Measurements from ENCODE around the gene TOPBP1.

TOPBP1 gene

DNA sequence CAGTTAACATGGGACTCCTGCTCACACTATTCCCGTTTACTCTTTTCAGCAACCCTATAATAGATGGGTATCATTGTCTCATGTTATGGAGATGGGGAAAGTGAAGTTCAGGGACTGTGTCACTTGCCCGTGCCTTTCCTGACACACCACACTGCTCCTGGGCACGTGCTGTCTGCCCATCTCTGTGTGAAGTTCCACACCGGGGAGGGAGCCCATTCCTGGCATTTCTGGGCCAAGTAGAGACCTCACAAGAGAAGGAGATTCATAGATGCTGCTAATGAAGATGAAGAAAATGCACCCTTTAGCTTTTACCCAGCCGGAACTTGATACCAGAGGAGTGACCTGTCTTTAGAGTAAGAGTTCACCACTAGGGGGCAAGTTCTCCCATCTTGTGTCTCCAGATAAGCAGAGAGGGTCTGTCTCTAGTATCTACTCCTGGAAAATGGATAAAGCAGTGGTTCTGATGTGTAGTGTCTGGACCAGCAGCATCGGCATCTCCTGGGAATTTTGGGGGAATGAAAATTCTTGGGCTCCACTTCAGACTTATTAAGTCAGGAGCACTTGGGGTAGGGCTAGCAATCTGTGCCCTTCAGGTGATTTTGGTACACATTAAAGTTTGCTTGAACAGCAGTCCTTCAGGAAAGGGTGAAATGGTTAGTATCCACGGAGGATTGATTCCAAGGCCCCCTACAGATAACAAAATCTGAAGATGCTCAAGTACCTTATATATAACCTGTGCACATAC, 2.0 kb upstream of the TOPBP1 start:
- no peak overlapping the region for H3K4me3 ChIP-seq (ENCODE audit: low read length)
- TF ChIP-seq CTCF (IDR thresholded peaks at IDR 0.05; ENCODE audit: insufficient read depth, low read depth, low read length, missing control alignments): peak; percentile 77
- peak; percentile 69 for DNase-seq (ENCODE audit: low read depth)

DNA sequence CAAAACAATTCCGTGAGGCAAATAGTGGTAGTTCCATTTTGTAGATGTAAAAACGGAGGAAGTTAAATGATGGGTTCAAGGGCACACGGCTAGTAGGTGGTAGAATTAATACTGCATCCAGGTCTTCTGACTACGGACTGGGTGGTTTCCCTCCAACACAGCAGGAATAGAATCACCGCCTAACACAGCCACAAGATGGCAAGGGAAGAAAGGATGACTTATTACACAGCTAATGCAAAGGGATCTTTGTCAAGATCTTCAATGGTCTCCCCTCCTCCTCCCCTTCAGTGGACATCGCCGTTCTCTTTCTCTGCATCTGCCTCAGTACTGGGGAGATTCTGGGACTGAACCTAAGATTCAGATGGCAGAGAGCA, 524 bp upstream of the TOPBP1 start:
- TF ChIP-seq CTCF (IDR thresholded peaks at IDR 0.05; ENCODE audit: insufficient read depth, low read depth, low read length, missing control alignments): peak; percentile 46
- peak; percentile 51 for DNase-seq (ENCODE audit: low read depth)
- peak overlapping the region; percentile 93 for H3K4me3 ChIP-seq (ENCODE audit: low read length)

GRCh38 chr3:133659806-133660205, 1.9 kb downstream of the TOPBP1 start:
- TF ChIP-seq CTCF (IDR thresholded peaks at IDR 0.05; ENCODE audit: insufficient read depth, low read depth, low read length, missing control alignments): no peak
- no peak overlapping the region for H3K4me3 ChIP-seq (ENCODE audit: low read length)
- no peak for DNase-seq (ENCODE audit: low read depth)

- DNase-seq (ENCODE audit: low read depth): no peak
- H3K4me3 ChIP-seq (ENCODE audit: low read length): no peak overlapping the region
- no peak for TF ChIP-seq CTCF (IDR thresholded peaks at IDR 0.05; ENCODE audit: insufficient read depth, low read depth, low read length, missing control alignments)
These were observed 5.8 kb downstream of the TOPBP1 start for GRCh38 chr3:133655731-133656515.

GRCh38 chr3:133649486-133650068, 12.2 kb downstream of the TOPBP1 start:
- H3K4me3 ChIP-seq (ENCODE audit: low read length): no peak overlapping the region
- DNase-seq (ENCODE audit: low read depth): no peak
- no peak for TF ChIP-seq CTCF (IDR thresholded peaks at IDR 0.05; ENCODE audit: insufficient read depth, low read depth, low read length, missing control alignments)

GRCh38 chr3:133644768-133645167, 17.0 kb downstream of the TOPBP1 start:
- DNase-seq (ENCODE audit: low read depth): peak; percentile 67
- no peak overlapping the region for H3K4me3 ChIP-seq (ENCODE audit: low read length)
- TF ChIP-seq CTCF (IDR thresholded peaks at IDR 0.05; ENCODE audit: insufficient read depth, low read depth, low read length, missing control alignments): no peak
